Measurements from ENCODE around the gene ERGIC1. TPM values are rescaled to one million over a fixed set of nuclear protein-coding genes. Genes with fewer than 3 reads are reported as not detected.

The ERGIC1 gene
- total RNA-seq, 1 donor from 2014 or later, result 76.9 TPM

DNA sequence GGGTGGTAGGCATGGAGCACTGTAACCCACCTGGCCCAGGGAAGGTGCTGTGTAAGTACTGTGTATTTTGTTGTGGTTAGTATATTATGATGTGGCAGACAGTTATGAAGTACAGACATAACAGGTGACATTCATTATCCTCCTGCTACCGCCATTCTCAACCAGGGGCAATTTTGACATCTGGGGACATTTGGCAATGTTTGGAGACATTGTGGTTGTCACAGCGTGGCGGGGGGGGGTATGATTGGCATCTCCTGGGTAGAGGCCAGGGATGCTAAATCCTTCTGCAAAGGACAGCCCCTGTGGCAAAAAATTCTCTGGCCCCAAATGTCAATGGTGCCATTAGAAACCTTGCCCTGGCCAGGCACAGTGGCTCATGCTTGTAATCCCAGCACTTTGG lies 115.4 kb downstream of the ERGIC1 start:
- no peak for DNase-seq (ENCODE audit: low spot score)
- intact Hi-C loops (cut with DNase I), result no loop called here

DNA sequence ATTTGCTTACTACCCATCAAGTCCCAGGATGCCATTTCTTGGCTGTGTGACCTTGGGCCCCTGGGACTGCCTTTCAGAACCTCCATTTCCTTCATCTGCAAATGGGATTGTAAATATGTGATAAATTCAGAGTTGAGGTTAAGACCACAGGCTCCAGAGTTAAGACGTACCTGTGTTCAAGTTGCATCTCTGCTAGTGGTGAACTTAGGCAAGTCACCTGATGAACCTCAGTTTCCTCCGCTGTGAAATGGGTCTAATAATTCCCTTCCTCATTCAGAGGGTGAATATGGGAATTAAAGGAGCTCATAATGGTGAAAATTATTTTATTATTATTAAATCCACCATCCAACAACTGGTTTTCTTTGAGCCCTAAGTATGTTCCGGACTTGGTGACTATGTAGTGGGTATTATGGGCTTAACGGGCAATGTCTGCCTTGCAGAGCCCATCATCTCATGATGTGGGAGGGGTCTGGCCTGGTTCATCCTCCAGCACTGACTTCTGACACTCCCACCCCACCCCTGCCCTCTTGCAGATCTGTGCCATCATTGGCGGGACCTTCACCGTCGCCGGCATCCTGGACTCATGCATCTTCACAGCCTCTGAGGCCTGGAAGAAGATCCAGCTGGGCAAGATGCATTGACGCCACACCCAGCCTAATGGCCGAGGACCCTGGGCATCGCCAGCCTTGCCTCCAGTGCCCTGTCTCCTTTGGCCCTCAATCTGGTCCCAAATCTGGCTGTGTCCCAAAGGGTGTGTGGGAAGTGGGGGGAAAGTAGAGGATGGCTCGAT lies 116.3 kb downstream of the ERGIC1 start:
- DNase-seq (ENCODE audit: low spot score), result no peak
- intact Hi-C loops (cut with DNase I), result no loop called here

DNA sequence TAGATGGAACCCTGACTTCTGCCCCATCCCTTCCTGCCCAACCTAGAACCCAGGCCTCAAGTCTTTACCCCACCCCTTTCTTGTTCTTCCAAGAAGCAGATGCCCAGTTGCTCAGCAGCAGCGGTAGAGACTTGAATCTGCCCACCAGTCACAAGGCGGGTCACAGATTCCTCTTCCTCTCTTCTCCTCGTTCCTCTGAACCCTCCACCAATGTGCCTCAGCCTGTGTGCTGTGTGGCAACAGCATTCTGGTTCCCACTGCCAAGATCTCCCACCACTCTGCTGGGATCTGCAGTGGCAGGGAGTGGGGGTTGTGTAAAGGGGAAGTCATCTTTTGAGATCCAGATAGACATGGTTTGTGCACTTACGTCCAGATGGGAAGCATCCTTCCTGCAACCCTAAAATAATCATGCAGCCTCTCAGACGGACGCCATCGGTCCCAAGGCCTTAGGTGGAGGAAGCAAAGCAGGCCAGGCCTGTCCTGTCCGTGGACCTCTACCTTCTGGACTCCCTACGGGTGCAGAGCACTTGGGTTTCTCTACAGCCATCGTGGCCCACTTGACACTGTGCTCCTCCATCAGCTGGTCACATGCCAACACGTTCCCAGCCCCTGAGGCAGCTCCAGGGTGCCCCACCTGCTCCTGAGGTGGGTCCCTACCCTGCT lies 117.5 kb downstream of the ERGIC1 start:
- no peak for DNase-seq (ENCODE audit: low spot score)
- intact Hi-C loops (cut with DNase I), result no loop called here

DNA sequence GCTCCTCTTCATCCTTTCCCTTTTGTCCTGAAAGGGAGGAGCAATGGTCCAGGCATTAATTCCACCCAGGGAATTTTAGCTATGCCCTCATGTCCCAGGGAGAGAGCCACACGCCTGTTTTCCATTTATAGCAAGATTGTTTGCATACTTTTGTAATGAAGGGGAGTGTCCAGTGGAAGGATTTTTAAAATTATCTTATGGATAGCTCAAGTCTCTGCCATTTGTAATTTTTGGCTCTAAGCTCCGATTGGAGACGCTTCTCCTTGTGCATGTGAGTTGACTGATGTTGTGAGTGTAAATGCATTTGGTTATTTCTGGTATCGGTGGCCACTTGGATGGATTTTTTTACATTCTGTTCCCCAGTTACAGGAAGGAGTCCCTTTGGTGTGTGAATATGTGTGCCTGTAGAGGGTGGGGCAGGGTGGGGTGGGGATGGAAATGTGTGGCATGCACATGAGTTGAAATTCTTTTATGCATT lies 118.0 kb downstream of the ERGIC1 start:
- no peak for DNase-seq (ENCODE audit: low spot score)
- intact Hi-C loops (cut with DNase I), result no loop called here

DNA sequence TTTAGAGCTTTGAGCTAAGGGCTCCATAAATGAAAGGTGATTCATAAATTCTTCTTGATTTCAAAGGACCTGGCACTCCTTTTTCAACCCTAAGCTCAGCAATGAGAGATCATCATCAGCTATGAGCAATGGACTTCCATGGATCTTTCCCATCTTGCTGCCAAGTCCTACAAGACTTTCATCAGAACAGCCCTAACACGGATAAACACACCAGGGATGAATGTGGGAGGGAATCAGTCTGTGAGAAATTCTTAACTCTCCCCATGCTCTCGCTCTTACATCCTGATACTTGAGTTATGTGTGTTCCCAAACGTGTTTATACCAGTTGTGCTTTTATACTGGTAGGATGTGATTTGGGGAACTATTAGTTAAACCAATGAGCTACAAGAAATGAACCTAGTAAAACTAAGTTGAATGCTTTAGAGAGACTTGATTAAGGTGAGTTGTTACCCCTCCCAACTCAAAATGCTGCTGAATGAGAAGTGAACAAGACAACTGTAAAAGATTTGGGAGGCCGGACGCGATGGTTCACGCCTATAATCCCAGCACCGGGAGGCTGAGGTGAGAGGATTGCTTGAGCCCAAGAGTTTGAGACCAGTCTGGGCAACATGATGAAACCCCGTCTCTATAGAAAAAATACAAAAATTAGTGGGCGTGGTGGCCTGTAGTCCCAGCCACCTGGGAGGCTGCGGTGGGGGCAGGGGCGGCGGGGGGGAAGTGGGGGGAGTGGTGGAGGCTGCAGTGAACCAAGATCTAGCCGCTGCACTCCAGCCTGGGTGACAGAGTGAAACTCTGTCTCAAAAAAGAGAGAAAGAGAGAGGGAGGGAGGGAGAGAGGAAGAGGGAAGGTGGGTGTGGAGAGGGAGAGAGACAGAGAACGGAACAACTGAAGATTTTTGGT lies 120.0 kb downstream of the ERGIC1 start:
- peak; percentile 9 for DNase-seq (ENCODE audit: low spot score)
- intact Hi-C loops (cut with DNase I), result no loop called here

DNA sequence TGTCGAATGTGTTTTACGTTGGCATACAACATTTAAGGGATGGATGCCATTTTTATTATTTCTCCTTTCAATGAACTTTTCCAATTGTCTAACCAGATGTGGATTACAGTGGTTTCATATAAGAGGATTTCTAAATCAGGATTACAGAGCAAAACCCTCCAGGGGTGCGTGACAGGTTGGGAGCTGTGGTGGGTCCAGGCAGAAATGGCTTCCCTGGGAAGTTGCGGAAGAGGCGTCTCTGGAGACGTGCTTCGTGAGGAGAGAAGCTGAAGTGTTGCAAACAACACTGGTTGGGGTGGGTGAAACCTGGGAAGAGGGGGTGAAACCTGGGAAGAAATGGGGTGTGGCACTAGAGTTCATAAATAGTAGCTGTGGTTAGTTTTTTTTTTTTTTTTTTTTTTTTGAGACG lies 120.7 kb downstream of the ERGIC1 start:
- DNase-seq (ENCODE audit: low spot score), result no peak
- intact Hi-C loops (cut with DNase I), result no loop called here

DNA sequence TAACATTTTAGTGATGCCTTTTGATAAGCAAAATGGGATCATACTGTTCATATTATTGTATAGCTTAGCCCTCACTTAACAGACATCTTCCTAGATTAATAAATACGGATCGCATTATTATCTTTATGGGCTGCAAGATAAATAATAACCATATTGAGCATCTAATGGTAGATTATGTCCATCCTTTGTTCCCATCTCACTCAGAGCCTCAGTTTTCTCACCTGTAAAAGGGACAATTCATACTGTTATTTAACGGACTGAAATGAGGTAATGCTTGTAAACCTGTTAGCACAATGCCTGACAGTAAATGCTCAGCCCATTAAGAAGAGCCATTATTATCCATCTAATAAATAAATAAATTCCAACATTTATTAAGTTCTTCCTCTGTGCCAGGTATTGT lies 122.2 kb downstream of the ERGIC1 start:
- no peak for DNase-seq (ENCODE audit: low spot score)
- intact Hi-C loops (cut with DNase I), result no loop called here

DNA sequence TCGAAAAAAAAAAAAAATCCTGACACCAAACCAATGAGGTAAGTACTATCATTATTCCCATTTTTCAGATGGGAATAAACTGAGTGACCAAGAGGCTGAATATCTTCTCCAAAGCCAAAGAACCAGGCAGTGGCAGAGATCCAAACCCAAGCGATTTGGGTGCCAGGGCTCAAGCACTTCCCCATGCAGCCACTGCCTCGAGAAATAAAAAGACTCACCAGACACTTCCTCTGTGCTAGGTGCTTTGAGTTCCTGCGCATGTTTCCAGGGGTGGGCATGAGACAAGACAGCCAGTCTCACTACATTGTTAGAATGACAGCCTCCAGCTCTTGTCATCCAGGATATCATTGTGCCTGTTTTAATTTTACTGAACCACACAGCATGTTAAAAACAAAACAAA lies 122.9 kb downstream of the ERGIC1 start:
- DNase-seq (ENCODE audit: low spot score), result no peak
- intact Hi-C loops (cut with DNase I), result no loop called here

DNA sequence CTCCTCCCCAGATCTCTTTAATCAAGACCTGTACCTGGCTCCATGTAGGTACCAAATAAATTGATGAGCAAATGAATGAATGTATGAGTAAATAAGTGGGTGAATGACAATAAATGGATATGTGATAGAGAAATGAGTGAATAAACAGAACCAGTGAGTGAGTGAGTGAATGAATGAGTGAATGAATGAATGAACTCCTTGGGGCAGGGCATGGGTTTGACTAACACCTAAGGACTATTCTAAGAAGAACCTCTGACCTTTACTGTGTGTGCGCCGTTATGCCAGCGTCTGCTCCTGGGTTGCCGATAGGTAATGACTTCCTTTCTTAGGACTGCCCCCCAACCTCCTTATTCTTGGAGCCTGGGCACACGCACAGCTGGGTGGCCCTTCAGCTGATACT lies 123.4 kb downstream of the ERGIC1 start:
- intact Hi-C loops (cut with DNase I), result no loop called here
- DNase-seq (ENCODE audit: low spot score), result no peak

DNA sequence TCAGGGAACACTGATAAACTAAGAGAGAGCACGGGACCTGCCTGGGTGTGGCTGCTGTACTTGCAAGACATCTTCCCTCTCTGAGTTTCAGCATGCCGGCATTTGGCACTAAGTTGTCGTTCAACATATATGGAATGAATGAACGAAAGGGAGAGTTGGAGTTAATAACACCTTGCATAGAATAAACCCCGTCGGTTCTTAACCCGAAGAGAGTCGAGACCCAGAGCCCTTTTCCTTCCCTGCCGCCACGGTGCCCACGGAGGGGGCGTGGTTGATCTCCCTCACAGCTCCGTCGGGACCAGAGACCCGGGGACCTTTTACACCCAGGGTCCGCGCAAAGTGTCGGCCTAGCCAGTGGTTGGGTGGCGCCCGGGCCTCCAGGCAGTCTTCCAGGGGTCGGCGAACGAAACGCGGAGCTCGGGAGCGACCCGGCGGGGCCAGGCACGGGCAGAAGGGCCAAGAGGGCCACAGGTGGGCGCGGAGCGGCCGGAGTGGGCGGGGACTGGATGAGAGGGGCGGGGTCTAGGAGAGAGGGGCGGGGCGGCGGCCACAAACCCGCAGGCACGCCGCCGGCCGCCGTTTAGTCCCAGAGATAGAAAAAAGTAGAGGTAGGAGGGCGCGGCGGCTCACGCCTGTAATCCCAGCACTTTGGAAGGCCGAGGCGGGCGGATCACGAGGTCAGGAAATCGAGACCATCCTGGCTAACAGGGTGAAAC lies 124.4 kb downstream of the ERGIC1 start:
- intact Hi-C loops (cut with DNase I), result no loop called here

DNA sequence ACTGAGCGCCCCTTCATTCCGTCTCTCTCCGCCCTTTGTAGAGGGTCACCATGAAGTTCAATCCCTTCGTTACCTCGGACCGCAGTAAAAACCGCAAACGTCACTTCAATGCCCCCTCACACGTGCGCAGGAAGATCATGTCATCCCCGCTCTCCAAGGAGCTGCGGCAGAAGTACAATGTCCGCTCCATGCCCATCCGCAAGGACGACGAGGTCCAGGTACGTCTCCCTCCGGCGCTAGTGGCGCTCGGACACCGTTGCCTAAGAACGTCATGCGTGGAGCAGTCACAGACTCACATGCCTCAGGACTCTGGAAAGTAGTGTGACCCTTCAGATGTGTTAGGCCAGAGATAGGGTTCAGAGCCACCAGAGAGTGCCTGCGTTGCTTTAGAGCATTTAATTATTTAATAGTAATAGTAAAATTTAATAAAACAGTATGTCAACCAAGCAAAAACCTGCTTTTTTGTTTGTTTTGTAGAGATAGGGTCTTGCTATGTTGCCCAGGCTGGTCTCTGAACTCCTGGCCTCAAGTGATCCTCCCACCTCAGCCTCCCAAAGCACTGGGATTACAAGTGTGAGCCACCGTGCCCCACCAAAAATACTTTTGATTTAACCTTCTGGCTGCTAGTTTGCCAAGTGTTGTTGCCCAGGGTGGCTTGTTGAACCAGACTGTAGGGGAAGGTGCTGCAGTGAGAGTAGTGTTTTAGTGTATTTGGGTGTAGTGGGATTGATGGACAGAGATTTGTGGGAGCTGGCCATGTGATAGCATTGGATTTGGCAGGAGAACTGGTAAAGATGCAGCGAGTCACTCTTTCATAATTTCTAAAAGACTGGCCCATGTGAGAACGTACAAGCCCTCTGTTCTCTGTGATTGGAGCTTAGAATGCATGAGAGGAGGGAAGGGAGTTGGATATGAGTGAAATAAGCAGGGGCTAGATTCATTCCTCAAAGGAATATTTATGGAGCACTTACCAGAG lies 126.1 kb downstream of the ERGIC1 start:
- intact Hi-C loops (cut with DNase I), result no loop called here
- DNase-seq (ENCODE audit: low spot score), result peak; percentile 61

More for the DNA sequence above, 124.4 kb downstream of the ERGIC1 start:
- DNase-seq (ENCODE audit: low spot score), result peak; percentile 88

DNA sequence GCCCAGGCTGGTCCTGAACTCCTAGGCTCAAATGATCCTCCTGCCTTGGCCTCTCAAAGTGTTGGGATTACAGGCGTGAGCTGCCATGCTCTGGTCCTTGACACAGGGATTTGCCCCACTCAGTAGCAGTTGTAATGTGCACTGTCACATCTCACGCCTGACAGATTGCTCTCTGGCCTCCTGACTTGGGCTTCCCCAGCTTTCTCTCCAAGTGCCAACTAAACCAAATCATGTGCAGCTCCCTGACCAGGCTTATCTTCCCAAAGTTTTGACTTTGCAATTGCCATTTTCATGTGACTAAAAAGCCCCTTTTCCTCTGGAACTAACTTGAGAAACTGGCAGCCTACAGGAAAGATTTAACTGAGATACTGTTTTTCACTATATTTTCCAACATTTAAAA lies 135.9 kb downstream of the ERGIC1 start:
- DNase-seq (ENCODE audit: low spot score), result no peak
- intact Hi-C loops (cut with DNase I), result no loop called here

DNA sequence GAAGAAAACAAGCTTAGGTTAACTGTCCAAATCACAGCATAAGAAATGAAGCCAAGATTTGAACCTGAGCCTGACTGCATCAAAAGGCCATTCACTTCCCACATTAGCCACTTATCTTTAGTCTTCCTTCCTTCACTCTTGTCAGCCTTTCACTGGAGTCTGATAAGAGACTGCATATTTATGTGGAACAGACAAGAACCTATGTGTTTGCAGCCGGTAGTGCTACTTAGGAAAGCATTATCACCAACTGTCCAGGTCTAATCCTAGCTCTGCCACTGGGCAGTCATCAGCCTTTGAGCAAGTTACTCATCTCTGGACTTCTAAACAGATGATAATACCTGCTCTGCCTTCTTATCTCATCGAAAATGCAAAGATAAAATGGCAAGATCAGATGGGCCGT lies 137.4 kb downstream of the ERGIC1 start:
- intact Hi-C loops (cut with DNase I), result no loop called here
- DNase-seq (ENCODE audit: low spot score), result no peak

DNA sequence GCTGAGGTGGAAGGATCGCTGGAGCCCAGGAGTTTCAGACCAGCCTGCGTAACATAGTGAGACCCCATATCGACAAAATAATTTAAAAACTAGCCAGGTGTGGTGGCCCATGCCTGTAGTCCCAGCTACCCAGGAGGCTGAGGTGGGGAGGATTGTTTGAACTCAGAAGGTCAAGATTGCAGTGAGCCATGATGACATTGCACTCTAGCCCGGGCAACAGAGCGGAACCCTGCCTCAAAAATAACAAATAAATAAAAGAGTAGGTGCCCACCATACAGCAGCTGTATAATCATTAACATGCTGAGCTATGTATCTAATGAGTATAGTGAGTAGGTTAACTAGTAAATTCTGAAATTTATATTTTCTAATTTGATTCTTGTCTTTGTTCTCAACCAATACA lies 138.5 kb downstream of the ERGIC1 start:
- DNase-seq (ENCODE audit: low spot score), result no peak
- intact Hi-C loops (cut with DNase I), result no loop called here

DNA sequence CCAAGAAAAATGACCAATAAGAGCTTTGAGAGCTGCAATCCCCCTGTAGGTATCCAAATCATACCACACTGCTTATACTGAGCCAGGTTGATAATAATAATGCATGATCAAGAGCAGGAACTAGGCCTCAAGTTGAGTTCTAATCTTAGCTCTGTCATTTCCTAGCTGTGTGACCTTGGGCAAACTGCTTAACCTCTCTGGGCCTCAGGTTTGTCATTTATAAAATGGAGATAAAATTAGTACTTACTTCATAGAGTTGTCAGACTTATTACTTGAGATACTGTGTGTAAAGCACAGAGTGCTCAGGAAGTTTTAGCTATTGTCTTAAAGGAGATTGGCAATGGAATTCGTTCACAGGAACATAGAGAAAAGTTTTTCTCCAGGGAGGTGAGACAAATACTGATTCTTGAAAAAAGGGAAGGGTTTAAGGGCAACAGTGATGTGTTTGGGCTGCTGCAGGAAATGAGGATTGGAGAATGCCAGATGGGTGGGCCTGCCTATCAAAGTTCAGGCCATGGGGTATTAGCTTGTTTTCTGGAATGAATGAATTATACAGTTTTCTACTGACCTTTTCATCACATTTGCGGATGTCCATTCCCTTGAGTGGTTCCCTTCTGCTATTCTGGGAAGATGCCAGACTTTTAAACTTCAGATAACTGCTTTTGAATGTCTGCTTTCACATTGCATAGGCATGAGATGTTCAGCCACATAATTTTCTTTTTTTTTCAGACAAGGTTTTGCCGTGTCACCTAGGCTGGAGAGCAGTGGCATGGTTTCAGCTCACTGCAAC lies 139.3 kb downstream of the ERGIC1 start:
- intact Hi-C loops (cut with DNase I), result no loop called here
- no peak for DNase-seq (ENCODE audit: low spot score)

DNA sequence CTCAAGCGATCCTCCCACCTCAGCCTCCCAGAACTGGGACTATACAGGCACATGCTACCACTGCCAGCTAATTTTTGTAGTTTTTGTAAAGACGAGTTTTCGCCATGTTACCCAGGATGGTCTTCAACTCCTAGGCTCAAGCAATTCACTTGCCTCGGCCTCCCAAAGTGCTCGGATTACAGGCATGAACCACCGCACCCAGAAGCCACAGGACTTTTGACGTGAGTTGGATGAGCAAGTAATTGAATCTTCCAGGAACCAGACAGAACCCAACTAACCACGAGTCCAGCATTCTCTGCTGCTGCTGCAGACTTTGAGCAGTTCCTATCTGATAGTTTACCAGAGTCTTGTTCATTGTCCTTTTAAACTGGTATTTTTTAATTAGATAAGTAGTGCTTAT lies 139.9 kb downstream of the ERGIC1 start:
- no peak for DNase-seq (ENCODE audit: low spot score)
- intact Hi-C loops (cut with DNase I), result no loop called here

DNA sequence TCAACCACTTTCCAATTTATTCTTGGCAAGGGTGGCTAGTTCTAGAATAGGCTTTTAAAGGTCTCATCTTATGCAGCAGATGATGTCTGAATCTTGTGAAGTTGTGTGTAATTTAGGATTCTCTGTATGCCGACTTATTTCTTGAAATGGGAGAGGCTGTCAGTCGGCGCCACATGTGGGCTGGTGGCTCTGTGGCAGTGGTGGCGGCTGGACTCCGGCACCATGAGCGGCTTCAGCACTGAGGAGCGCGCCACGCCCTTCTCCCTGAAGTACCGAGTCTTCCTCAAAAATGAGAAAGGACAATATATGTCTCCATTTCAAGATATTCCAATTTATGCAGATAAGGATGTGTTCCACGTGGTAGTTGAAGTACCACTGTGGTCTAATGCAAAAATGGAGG lies 141.2 kb downstream of the ERGIC1 start:
- intact Hi-C loops (cut with DNase I), result loop anchor here (5.0 kb wide), 1 partner anchor 307 kb away; no protein-coding TSS in a partner anchor

DNA sequence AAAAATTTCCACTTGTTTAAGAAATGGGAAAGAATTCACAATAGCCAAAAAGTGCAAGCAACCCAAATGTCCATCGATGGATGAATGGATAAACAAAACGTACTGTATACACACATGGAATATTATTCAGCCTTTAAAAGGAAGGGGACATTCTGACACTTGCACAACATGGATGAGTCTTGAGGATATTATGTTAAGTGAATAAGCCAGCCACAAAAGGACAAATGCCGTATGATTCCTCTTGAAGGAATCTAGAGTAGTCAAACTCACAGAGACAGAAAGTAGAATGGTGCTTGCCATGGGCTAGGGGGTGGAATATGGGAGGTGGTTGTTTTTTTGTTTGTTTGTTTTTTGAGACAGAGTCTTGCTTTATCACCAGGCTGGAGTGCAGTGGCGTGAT lies 145.7 kb downstream of the ERGIC1 start:
- no peak for DNase-seq (ENCODE audit: low spot score)
- intact Hi-C loops (cut with DNase I), result loop anchor here (5.0 kb wide), 2 partner anchors 163 to 303 kb away; partner anchors contain the start of gene BNIP1

More for the DNA sequence above, 141.2 kb downstream of the ERGIC1 start:
- DNase-seq (ENCODE audit: low spot score), result no peak

Data from cardiac septum (tissue), 1 donor.